ENCODE measurements around the gene TXNDC15.

The TXNDC15 gene

DNA sequence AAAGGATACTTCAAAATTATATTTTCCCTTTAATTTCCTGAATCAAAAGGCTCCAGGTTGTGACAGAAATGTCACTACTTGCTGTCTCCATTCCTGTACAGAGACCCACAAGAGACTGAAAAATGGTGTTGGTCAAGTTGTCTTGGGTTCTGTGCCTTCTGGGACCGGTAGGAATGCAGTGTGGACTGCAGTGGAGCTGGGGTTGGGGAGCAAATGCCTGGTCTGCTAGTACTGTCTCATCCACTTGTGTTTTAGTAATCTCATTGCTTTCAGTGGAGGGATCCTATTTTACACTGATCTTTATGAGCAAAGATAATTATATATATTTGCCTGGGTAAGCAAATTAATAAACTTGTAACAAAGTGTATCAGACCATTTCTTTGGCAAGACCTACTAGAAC lies 69.4 kb downstream of the TXNDC15 start:
- no peak overlapping the region for H3K23ac ChIP-seq (ENCODE audit: low read depth, low read length, poor library complexity)
- no peak overlapping the region for H2BK5ac ChIP-seq (ENCODE audit: low read length)
- H2AK5ac ChIP-seq (ENCODE audit: low read depth, low read length): no peak overlapping the region
- H2AFZ ChIP-seq (ENCODE audit: low read length): no peak overlapping the region
- peaks cover 0 to 19% of the 10 kb centered on the region in 2 donors for H3K36me3 ChIP-seq (replicated peaks in 1 of 2; ENCODE audit: control insufficient read depth in 2 of 2, insufficient read depth in 2 of 2, low read length in 2 of 2)
- no peak overlapping the region for H4K8ac ChIP-seq (ENCODE audit: low read depth, low read length)
- H2BK12ac ChIP-seq (ENCODE audit: low read length): no peak overlapping the region
- no peak for DNase-seq (ENCODE audit: low spot score)
- H3K79me1 ChIP-seq (ENCODE audit: low read depth, low read length): no peaks in the 10 kb centered on the region
- no peak overlapping the region for H3K14ac ChIP-seq (ENCODE audit: low read length)
- no peak overlapping the region for H3K18ac ChIP-seq (ENCODE audit: low read length)
- H4K91ac ChIP-seq (ENCODE audit: low read depth, low read length, poor library complexity): no peak overlapping the region
- no peak overlapping the region for H3K4me3 ChIP-seq (ENCODE audit: low read length in 2 of 2)
- no peak overlapping the region for H3K9ac ChIP-seq (ENCODE audit: low read depth, low read length, poor library complexity)
- no CpG with 5 or more reads among the region's 1 CpG for WGBS, 2 donors (ENCODE audit: extremely low coverage in 2 of 2, insufficient read length in 2 of 2, insufficient replicate concordance in 1 of 2)
- H3K9me3 ChIP-seq (replicated peaks in 1 of 2; ENCODE audit: control insufficient read depth in 2 of 2, insufficient read depth in 1 of 2, low read depth in 1 of 2, low read length in 2 of 2): no peaks in the 10 kb centered on the region
- no peak overlapping the region for H3K4me2 ChIP-seq (ENCODE audit: insufficient read depth, low read length, poor library complexity, severe bottlenecking)
- H2BK15ac ChIP-seq (ENCODE audit: low read length): no peak overlapping the region
- H3K27me3 ChIP-seq (ENCODE audit: control insufficient read depth in 3 of 3, insufficient read depth in 3 of 3, low read depth in 1 of 3, low read length in 3 of 3): no peaks in the 10 kb centered on the region
- no peak overlapping the region for H3K27ac ChIP-seq (replicated peaks; ENCODE audit: low read length)
- no peak overlapping the region for H2BK120ac ChIP-seq (ENCODE audit: low read depth, low read length)
- H3K4me1 ChIP-seq (ENCODE audit: control insufficient read depth in 2 of 2, insufficient read depth in 1 of 2, low read depth in 1 of 2, low read length in 2 of 2): peaks cover 0 to 2% of the 10 kb centered on the region in 2 donors
- no peak overlapping the region for H3K4ac ChIP-seq (ENCODE audit: low read length)

DNA sequence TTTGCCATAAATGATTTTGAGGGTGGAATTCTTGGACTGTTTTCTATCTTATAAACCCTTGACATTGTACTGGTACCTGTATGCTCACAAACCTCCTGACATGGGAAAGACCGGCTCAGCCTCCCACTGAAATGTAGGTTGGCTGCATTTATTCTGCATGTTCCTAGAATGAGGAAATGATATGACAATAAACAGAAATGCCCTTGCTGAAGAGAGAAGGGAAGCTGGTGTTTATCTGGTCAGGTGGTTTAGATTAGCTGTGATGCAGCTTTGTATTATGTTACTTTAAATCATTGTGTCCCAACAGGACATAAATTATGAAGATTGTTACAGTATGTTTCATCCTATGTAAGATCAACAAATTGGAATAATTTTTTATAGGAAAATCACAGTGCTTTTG lies 70.5 kb downstream of the TXNDC15 start:
- H3K4me3 ChIP-seq (ENCODE audit: low read length in 2 of 2): no peak overlapping the region
- H3K23ac ChIP-seq (ENCODE audit: low read depth, low read length, poor library complexity): no peak overlapping the region
- no peak overlapping the region for H2BK120ac ChIP-seq (ENCODE audit: low read depth, low read length)
- H2AK5ac ChIP-seq (ENCODE audit: low read depth, low read length): no peak overlapping the region
- H2BK12ac ChIP-seq (ENCODE audit: low read length): no peak overlapping the region
- no peak overlapping the region for H4K8ac ChIP-seq (ENCODE audit: low read depth, low read length)
- WGBS, 2 donors (ENCODE audit: extremely low coverage in 2 of 2, insufficient read length in 2 of 2, insufficient replicate concordance in 1 of 2): no CpG with 5 or more reads among the region's 1 CpG
- no peak overlapping the region for H3K4me2 ChIP-seq (ENCODE audit: insufficient read depth, low read length, poor library complexity, severe bottlenecking)
- no peak overlapping the region for H3K9ac ChIP-seq (ENCODE audit: low read depth, low read length, poor library complexity)
- H3K36me3 ChIP-seq (replicated peaks in 1 of 2; ENCODE audit: control insufficient read depth in 2 of 2, insufficient read depth in 2 of 2, low read length in 2 of 2): peaks cover 0 to 16% of the 10 kb centered on the region in 2 donors
- H3K27ac ChIP-seq (replicated peaks; ENCODE audit: low read length): no peak overlapping the region
- H3K9me3 ChIP-seq (replicated peaks in 1 of 2; ENCODE audit: control insufficient read depth in 2 of 2, insufficient read depth in 1 of 2, low read depth in 1 of 2, low read length in 2 of 2): no peaks in the 10 kb centered on the region
- DNase-seq (ENCODE audit: low spot score): no peak
- H2BK15ac ChIP-seq (ENCODE audit: low read length): no peak overlapping the region
- H3K18ac ChIP-seq (ENCODE audit: low read length): no peak overlapping the region
- H3K14ac ChIP-seq (ENCODE audit: low read length): no peak overlapping the region
- no peaks in the 10 kb centered on the region for H3K27me3 ChIP-seq (ENCODE audit: control insufficient read depth in 3 of 3, insufficient read depth in 3 of 3, low read depth in 1 of 3, low read length in 3 of 3)
- H4K91ac ChIP-seq (ENCODE audit: low read depth, low read length, poor library complexity): no peak overlapping the region
- no peak overlapping the region for H2BK5ac ChIP-seq (ENCODE audit: low read length)
- H3K79me1 ChIP-seq (ENCODE audit: low read depth, low read length): no peaks in the 10 kb centered on the region
- H3K4ac ChIP-seq (ENCODE audit: low read length): no peak overlapping the region
- H3K4me1 ChIP-seq (ENCODE audit: control insufficient read depth in 2 of 2, insufficient read depth in 1 of 2, low read depth in 1 of 2, low read length in 2 of 2): no peaks in the 10 kb centered on the region
- H2AFZ ChIP-seq (ENCODE audit: low read length): no peak overlapping the region

DNA sequence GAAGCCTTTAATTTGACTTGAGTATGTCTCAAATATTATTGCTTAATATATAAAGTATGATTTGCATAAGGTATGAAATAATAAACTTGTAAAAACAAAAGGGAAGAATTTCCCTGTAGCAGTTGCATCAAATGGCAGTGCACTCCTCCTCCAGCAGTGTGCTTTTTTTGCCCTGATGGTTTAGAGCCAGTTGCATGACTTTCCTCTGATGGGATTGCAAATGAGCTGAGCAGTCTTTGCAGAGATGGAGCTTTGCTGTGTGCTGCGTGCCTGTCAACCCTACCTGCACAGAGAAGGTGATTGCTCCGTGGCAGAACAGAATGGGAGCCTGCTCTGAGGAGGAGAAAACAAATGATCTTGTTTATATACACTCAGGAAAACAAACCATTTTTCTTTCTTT lies 70.9 kb downstream of the TXNDC15 start:
- Histone ChIP-seq H3K4me1 (ENCODE audit: control insufficient read depth in 2 of 2, insufficient read depth in 1 of 2, low read depth in 1 of 2, low read length in 2 of 2) (no peaks in the 10 kb centered on the region), H2BK12ac (ENCODE audit: low read length) (no peak overlapping the region), H3K4me2 (ENCODE audit: insufficient read depth, low read length, poor library complexity, severe bottlenecking) (no peak overlapping the region), H2AFZ (ENCODE audit: low read length) (no peak overlapping the region), H3K27ac (replicated peaks; ENCODE audit: low read length) (no peak overlapping the region), H3K14ac (ENCODE audit: low read length) (no peak overlapping the region), H3K79me1 (ENCODE audit: low read depth, low read length) (no peaks in the 10 kb centered on the region), H4K8ac (ENCODE audit: low read depth, low read length) (no peak overlapping the region), H2BK15ac (ENCODE audit: low read length) (no peak overlapping the region), H3K27me3 (ENCODE audit: control insufficient read depth in 3 of 3, insufficient read depth in 3 of 3, low read depth in 1 of 3, low read length in 3 of 3) (no peaks in the 10 kb centered on the region), H3K23ac (ENCODE audit: low read depth, low read length, poor library complexity) (no peak overlapping the region), H3K9me3 (replicated peaks in 1 of 2; ENCODE audit: control insufficient read depth in 2 of 2, insufficient read depth in 1 of 2, low read depth in 1 of 2, low read length in 2 of 2) (no peaks in the 10 kb centered on the region), H3K4ac (ENCODE audit: low read length) (no peak overlapping the region), H3K36me3 (replicated peaks in 1 of 2; ENCODE audit: control insufficient read depth in 2 of 2, insufficient read depth in 2 of 2, low read length in 2 of 2) (peaks cover 0 to 12% of the 10 kb centered on the region in 2 donors), H3K9ac (ENCODE audit: low read depth, low read length, poor library complexity) (no peak overlapping the region), H3K4me3 (ENCODE audit: low read length in 2 of 2) (no peak overlapping the region), H2AK5ac (ENCODE audit: low read depth, low read length) (no peak overlapping the region), H3K18ac (ENCODE audit: low read length) (no peak overlapping the region), H2BK120ac (ENCODE audit: low read depth, low read length) (no peak overlapping the region), H4K91ac (ENCODE audit: low read depth, low read length, poor library complexity) (no peak overlapping the region), H2BK5ac (ENCODE audit: low read length) (no peak overlapping the region)
- WGBS, 2 donors (ENCODE audit: extremely low coverage in 2 of 2, insufficient read length in 2 of 2, insufficient replicate concordance in 1 of 2): no CpG with 5 or more reads among the region's 2 CpGs
- DNase-seq (ENCODE audit: low spot score): no peak

DNA sequence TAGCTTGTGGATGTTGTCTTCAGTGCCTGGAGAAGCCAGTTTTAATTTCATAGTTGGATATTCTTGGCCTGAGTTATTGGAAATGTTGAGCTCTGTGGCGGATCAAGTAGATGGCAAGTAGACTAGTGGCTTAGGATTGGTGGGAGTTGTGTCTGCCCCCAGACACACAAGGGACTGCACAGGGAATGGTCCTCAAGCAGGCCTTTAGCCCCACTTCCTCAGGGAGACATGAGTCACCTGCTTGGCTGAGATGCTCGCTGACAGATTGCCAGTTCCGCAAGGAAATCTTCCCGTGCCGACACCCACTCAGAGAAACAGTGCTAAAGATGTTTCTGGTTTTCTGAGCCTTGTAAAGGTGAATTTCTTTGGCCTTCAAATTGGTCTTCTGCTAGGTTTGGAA lies 74.7 kb downstream of the TXNDC15 start:
- Histone ChIP-seq H3K4me3 (ENCODE audit: low read length in 2 of 2) (no peak overlapping the region), H4K91ac (ENCODE audit: low read depth, low read length, poor library complexity) (no peak overlapping the region), H3K9ac (ENCODE audit: low read depth, low read length, poor library complexity) (no peak overlapping the region), H3K9me3 (replicated peaks in 1 of 2; ENCODE audit: control insufficient read depth in 2 of 2, insufficient read depth in 1 of 2, low read depth in 1 of 2, low read length in 2 of 2) (peaks cover 0 to 1% of the 10 kb centered on the region in 2 donors), H2BK5ac (ENCODE audit: low read length) (no peak overlapping the region), H3K18ac (ENCODE audit: low read length) (no peak overlapping the region), H2BK15ac (ENCODE audit: low read length) (no peak overlapping the region), H2BK12ac (ENCODE audit: low read length) (no peak overlapping the region), H3K23ac (ENCODE audit: low read depth, low read length, poor library complexity) (no peak overlapping the region), H4K8ac (ENCODE audit: low read depth, low read length) (no peak overlapping the region), H3K36me3 (replicated peaks in 1 of 2; ENCODE audit: control insufficient read depth in 2 of 2, insufficient read depth in 2 of 2, low read length in 2 of 2) (no peaks in the 10 kb centered on the region), H2AK5ac (ENCODE audit: low read depth, low read length) (no peak overlapping the region), H2BK120ac (ENCODE audit: low read depth, low read length) (no peak overlapping the region), H3K27ac (replicated peaks; ENCODE audit: low read length) (no peak overlapping the region), H2AFZ (ENCODE audit: low read length) (no peak overlapping the region), H3K27me3 (ENCODE audit: control insufficient read depth in 3 of 3, insufficient read depth in 3 of 3, low read depth in 1 of 3, low read length in 3 of 3) (no peaks in the 10 kb centered on the region), H3K14ac (ENCODE audit: low read length) (no peak overlapping the region), H3K4me2 (ENCODE audit: insufficient read depth, low read length, poor library complexity, severe bottlenecking) (no peak overlapping the region), H3K4ac (ENCODE audit: low read length) (no peak overlapping the region), H3K4me1 (ENCODE audit: control insufficient read depth in 2 of 2, insufficient read depth in 1 of 2, low read depth in 1 of 2, low read length in 2 of 2) (no peaks in the 10 kb centered on the region), H3K79me1 (ENCODE audit: low read depth, low read length) (no peaks in the 10 kb centered on the region)
- no CpG with 5 or more reads among the region's 5 CpGs for WGBS, 2 donors (ENCODE audit: extremely low coverage in 2 of 2, insufficient read length in 2 of 2, insufficient replicate concordance in 1 of 2)
- no peak for DNase-seq (ENCODE audit: low spot score)

Data from neuronal stem cell (in vitro differentiated cells).